Skeletal muscle tissue (tissue), 4 donors: ENCODE results near the gene MIPOL1. TPM values are rescaled to one million over a fixed set of nuclear protein-coding genes. Genes with fewer than 3 reads are reported as not detected.

Experiments used
- H3K27ac ChIP-seq: one replicate; pipeline ENCODE4 v1.7.0; 2013; ENCODE audit warnings: mild to moderate bottlenecking, low read depth, low read length, inconsistent platforms
- H3K27me3 ChIP-seq, 3 donors: one replicate each; pipeline ENCODE4 v1.7.0; 2013; ENCODE audit warnings: low read length in 3 of 3; ENCODE audit not compliant: control insufficient read depth in 3 of 3, insufficient read depth in 3 of 3
- H3K36me3 ChIP-seq, 3 donors: one replicate each; pipeline ENCODE4 v1.7.0; 2013; ENCODE audit warnings: low read length in 3 of 3; ENCODE audit not compliant: control insufficient read depth in 3 of 3, insufficient read depth in 3 of 3
- H3K4me1 ChIP-seq, 3 donors: one replicate each; pipeline ENCODE4 v1.7.0; 2013; ENCODE audit warnings: low read length in 3 of 3, mild to moderate bottlenecking in 3 of 3; ENCODE audit not compliant: control insufficient read depth in 3 of 3, insufficient read depth in 3 of 3
- H3K4me3 ChIP-seq, 3 donors: one replicate each; pipeline ENCODE4 v1.7.0; 2013; ENCODE audit warnings: low read length in 3 of 3
- H3K9ac ChIP-seq, 3 donors: one replicate each; pipeline ENCODE4 v1.7.0; 2013; ENCODE audit warnings: low read length in 3 of 3, mild to moderate bottlenecking in 3 of 3, moderate library complexity in 2 of 3, low read depth in 1 of 3
- H3K9me3 ChIP-seq, 3 donors: one replicate each; pipeline ENCODE4 v1.7.0; 2013; ENCODE audit warnings: low read length in 3 of 3; ENCODE audit not compliant: control insufficient read depth in 3 of 3
- total RNA-seq: library from RNA; depleted of rRNA; stranded (reverse); fragments of >200 nt; gene quantifications from one replicate; pipeline ENCODE4 v1.2.3, GENCODE V29; 2014
- donor health status: Osteomylitis.

MIPOL1 gene
- total RNA-seq, 1 donor from 2014 or later = 16.7 TPM

GRCh38 chr14:37490607-37491006, 292.9 kb downstream of the MIPOL1 start:
- H3K36me3 ChIP-seq = no peaks in the 10 kb centered on the region
- no peak overlapping the region for H3K4me3 ChIP-seq
- H3K27me3 ChIP-seq = no peaks in the 10 kb centered on the region
- no peaks in the 10 kb centered on the region for H3K4me1 ChIP-seq
- H3K27ac ChIP-seq = no peak overlapping the region
- H3K9ac ChIP-seq = no peak overlapping the region
- H3K9me3 ChIP-seq = no peaks in the 10 kb centered on the region

DNA sequence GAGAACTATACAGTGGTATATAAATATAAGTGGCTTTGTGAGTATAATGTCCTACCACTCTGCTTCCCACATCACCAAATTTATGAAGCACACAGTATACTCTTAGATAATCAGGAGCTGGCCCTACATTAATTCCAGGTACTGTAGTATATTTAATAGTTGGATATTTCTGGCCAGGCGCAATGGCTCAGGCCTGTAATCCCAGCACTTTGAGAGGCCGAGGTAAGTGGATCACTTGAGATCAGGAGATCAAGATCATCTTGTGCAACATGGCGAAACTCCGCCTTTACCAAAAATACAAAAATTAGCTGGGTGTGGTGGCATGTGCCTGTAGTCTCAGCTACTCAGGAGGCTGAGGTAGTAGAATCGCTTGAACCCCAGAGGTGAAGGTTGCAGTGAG, 293.3 kb downstream of the MIPOL1 start:
- Histone ChIP-seq H3K9me3 (no peaks in the 10 kb centered on the region), H3K27ac (no peak overlapping the region), H3K36me3 (no peaks in the 10 kb centered on the region), H3K27me3 (no peaks in the 10 kb centered on the region), H3K4me1 (no peaks in the 10 kb centered on the region), H3K9ac (no peak overlapping the region), H3K4me3 (no peak overlapping the region)

DNA sequence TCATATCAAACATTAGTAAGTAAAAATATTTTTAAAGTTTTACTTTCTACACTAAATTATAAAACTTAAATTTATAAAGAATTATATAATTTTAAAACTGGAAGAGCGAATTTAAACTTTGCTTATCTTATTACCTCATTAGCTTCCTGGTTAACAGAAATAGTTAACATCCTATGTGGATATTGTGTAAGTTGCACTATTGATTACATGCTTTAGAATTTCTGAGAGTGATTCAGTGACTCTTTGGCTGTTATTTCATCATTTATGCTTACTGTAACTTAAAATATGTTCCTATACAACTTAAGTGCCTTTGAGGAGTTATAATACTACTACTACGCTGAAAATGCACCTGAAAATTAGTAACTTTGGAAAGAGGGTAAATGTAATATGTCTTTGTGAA, 295.9 kb downstream of the MIPOL1 start:
- Histone ChIP-seq H3K9me3 (no peaks in the 10 kb centered on the region), H3K36me3 (no peaks in the 10 kb centered on the region), H3K4me3 (no peak overlapping the region), H3K9ac (no peak overlapping the region), H3K27me3 (no peaks in the 10 kb centered on the region), H3K27ac (no peak overlapping the region), H3K4me1 (no peaks in the 10 kb centered on the region)

DNA sequence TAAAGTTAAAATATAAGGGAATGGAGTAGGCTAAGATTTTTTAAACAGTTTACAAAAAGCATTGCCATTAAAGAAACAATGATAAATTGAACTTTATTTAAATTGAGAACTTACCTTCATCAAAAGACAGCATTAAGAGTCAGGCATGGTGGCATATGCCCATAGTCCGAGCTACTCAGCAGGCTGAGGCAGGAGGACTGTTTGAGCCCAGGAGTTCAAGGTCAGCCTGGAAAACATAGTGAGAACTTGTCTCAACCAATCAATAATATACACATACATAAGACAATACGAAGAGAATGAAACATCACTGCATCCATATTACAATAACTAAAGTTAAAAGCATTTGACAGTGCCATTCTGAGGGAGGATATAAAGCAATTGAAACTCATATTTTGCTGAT, 299.7 kb downstream of the MIPOL1 start:
- Histone ChIP-seq H3K36me3 (peaks cover 0 to 6% (median 5%) of the 10 kb centered on the region in 3 donors), H3K27me3 (no peaks in the 10 kb centered on the region), H3K9me3 (no peaks in the 10 kb centered on the region), H3K9ac (no peak overlapping the region), H3K27ac (no peak overlapping the region), H3K4me1 (no peaks in the 10 kb centered on the region), H3K4me3 (no peak overlapping the region)

GRCh38 chr14:37501877-37502276, 304.1 kb downstream of the MIPOL1 start:
- Histone ChIP-seq H3K27ac (no peak overlapping the region), H3K27me3 (no peaks in the 10 kb centered on the region), H3K4me1 (no peaks in the 10 kb centered on the region), H3K4me3 (no peak overlapping the region), H3K9ac (no peak overlapping the region), H3K9me3 (no peaks in the 10 kb centered on the region), H3K36me3 (peaks cover 0 to 6% (median 5%) of the 10 kb centered on the region in 3 donors)

DNA sequence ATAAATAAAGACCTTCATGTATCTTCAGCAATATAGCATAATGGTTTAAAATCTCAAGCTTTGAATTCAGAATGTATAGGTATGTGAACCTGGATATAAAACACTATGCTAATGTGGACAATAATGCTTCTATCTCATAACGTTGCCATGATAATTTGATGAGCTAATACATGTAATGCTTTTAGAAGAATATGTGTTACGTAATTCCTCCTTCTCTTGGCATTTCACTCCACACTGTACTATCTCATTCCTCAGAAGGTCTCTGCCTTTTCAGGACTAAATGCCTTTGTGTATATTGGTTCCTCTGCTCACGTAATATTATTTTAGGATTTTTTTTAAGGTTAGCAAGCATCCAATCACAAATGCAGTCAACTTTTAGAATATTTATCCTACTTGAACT, 310.8 kb downstream of the MIPOL1 start:
- H3K9ac ChIP-seq = no peak overlapping the region
- no peaks in the 10 kb centered on the region for H3K9me3 ChIP-seq
- H3K27me3 ChIP-seq = no peaks in the 10 kb centered on the region
- no peak overlapping the region for H3K27ac ChIP-seq
- no peaks in the 10 kb centered on the region for H3K36me3 ChIP-seq
- H3K4me1 ChIP-seq = no peaks in the 10 kb centered on the region
- H3K4me3 ChIP-seq = no peak overlapping the region

- Histone ChIP-seq H3K36me3 (no peaks in the 10 kb centered on the region), H3K9ac (no peak overlapping the region), H3K27me3 (no peaks in the 10 kb centered on the region), H3K4me1 (no peaks in the 10 kb centered on the region), H3K9me3 (no peaks in the 10 kb centered on the region), H3K27ac (no peak overlapping the region), H3K4me3 (no peak overlapping the region)
Measured at GRCh38 chr14:37512173-37512572, 314.4 kb downstream of the MIPOL1 start.

- no peaks in the 10 kb centered on the region for H3K4me1 ChIP-seq
- no peaks in the 10 kb centered on the region for H3K36me3 ChIP-seq
- no peak overlapping the region for H3K9ac ChIP-seq
- H3K27me3 ChIP-seq = no peaks in the 10 kb centered on the region
- no peak overlapping the region for H3K4me3 ChIP-seq
- no peak overlapping the region for H3K27ac ChIP-seq
- no peaks in the 10 kb centered on the region for H3K9me3 ChIP-seq
Measured at GRCh38 chr14:37515771-37516170, 318.0 kb downstream of the MIPOL1 start.

DNA sequence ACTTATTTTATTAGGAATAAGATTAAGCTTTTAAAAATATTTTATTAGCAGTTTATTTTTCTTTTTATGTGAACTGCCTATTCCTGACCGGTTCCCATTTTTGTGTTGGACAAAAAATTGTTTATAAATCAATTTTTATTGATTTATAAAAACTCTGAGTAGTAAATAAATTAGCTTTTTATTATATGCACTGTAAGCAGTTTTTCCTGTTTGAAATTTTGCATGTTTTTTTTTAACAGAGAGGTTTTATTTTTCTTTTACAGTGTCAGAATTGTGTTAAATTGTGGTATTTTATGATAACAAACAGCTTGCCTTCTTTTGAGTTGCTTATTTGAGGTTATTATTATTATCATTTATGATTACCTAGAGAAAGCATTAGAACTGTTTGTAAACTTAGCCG, 329.3 kb downstream of the MIPOL1 start:
- Histone ChIP-seq H3K9ac (no peak overlapping the region), H3K27me3 (no peaks in the 10 kb centered on the region), H3K4me3 (no peak overlapping the region), H3K27ac (no peak overlapping the region), H3K4me1 (no peaks in the 10 kb centered on the region), H3K9me3 (no peaks in the 10 kb centered on the region), H3K36me3 (no peaks in the 10 kb centered on the region)

- no peaks in the 10 kb centered on the region for H3K36me3 ChIP-seq
- no peaks in the 10 kb centered on the region for H3K4me1 ChIP-seq
- H3K9ac ChIP-seq = no peak overlapping the region
- H3K27ac ChIP-seq = no peak overlapping the region
- H3K9me3 ChIP-seq = no peaks in the 10 kb centered on the region
- no peaks in the 10 kb centered on the region for H3K27me3 ChIP-seq
- no peak overlapping the region for H3K4me3 ChIP-seq
Measured at GRCh38 chr14:37539992-37540391, 342.3 kb downstream of the MIPOL1 start.

DNA sequence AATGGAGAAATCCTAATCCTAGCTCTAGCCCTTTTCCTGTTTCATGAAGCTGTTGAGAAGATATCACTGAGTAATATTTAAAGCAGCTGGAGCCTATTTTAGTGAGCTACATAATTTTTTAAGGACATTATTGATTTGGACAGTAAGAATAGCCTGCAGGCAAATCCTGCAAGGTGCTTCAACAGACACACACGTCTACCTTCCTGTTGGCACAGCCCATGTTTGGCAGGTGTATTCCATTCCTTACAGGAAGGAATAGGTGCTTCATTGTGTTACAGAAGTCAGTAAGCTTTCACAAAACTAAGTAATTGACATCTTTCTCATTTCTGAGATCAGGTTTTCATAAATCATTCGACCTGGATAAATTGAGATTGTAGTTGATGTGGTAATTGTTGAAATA, 346.7 kb downstream of the MIPOL1 start:
- Histone ChIP-seq H3K4me3 (no peak overlapping the region), H3K36me3 (no peaks in the 10 kb centered on the region), H3K4me1 (no peaks in the 10 kb centered on the region), H3K27me3 (no peaks in the 10 kb centered on the region), H3K9me3 (no peaks in the 10 kb centered on the region), H3K27ac (no peak overlapping the region), H3K9ac (no peak overlapping the region)
